ENCODE results near the gene SLC9A4. TPM values are rescaled to one million over a fixed set of nuclear protein-coding genes. Genes with fewer than 3 reads are reported as not detected.

SLC9A4 gene
- total RNA-seq, 1 donor from 2014 or later, result 0.62 TPM

- no peak for TF ChIP-seq CTCF (IDR thresholded peaks at IDR 0.05; ENCODE audit: unreplicated experiment)
- H3K4me3 Mint-ChIP-seq (ENCODE audit: low read depth), result no peak overlapping the region
- peaks cover 3% of the 10 kb centered on the region for H3K4me1 Mint-ChIP-seq (ENCODE audit: low read depth)
- no peak overlapping the region for H3K27ac Mint-ChIP-seq
- peaks cover 7% of the 10 kb centered on the region for H3K9me3 Mint-ChIP-seq (ENCODE audit: low read depth)
- no peaks in the 10 kb centered on the region for H3K36me3 Mint-ChIP-seq (ENCODE audit: insufficient read depth)
- no peaks in the 10 kb centered on the region for H3K27me3 Mint-ChIP-seq
- DNase-seq (ENCODE audit: low spot score, unreplicated experiment), result no peak
These were observed 2.9 kb upstream of the SLC9A4 start for GRCh38 chr2:102470168-102470567.

GRCh38 chr2:102473631-102474030 is 605 bp downstream of the SLC9A4 start:
- no peak for TF ChIP-seq CTCF (IDR thresholded peaks at IDR 0.05; ENCODE audit: unreplicated experiment)
- no peaks in the 10 kb centered on the region for H3K36me3 Mint-ChIP-seq (ENCODE audit: insufficient read depth)
- H3K4me1 Mint-ChIP-seq (ENCODE audit: low read depth), result peaks cover 3% of the 10 kb centered on the region
- H3K9me3 Mint-ChIP-seq (ENCODE audit: low read depth), result peaks cover 7% of the 10 kb centered on the region
- no peak for DNase-seq (ENCODE audit: low spot score, unreplicated experiment)
- H3K27ac Mint-ChIP-seq, result no peak overlapping the region
- H3K27me3 Mint-ChIP-seq, result peaks cover 8% of the 10 kb centered on the region
- no peak overlapping the region for H3K4me3 Mint-ChIP-seq (ENCODE audit: low read depth)

GRCh38 chr2:102474785-102475184 is 1.8 kb downstream of the SLC9A4 start:
- Mint-ChIP-seq H3K4me1 (ENCODE audit: low read depth) (peaks cover 3% of the 10 kb centered on the region), H3K27ac (no peak overlapping the region), H3K36me3 (ENCODE audit: insufficient read depth) (no peaks in the 10 kb centered on the region), H3K9me3 (ENCODE audit: low read depth) (peaks cover 4% of the 10 kb centered on the region), H3K27me3 (peaks cover 8% of the 10 kb centered on the region), H3K4me3 (ENCODE audit: low read depth) (no peak overlapping the region)
- no peak for DNase-seq (ENCODE audit: low spot score, unreplicated experiment)
- no peak for TF ChIP-seq CTCF (IDR thresholded peaks at IDR 0.05; ENCODE audit: unreplicated experiment)

GRCh38 chr2:102478686-102479470 is 5.9 kb downstream of the SLC9A4 start:
- no peaks in the 10 kb centered on the region for H3K4me1 Mint-ChIP-seq (ENCODE audit: low read depth)
- no peak overlapping the region for H3K4me3 Mint-ChIP-seq (ENCODE audit: low read depth)
- no peaks in the 10 kb centered on the region for H3K9me3 Mint-ChIP-seq (ENCODE audit: low read depth)
- peaks cover 8% of the 10 kb centered on the region for H3K27me3 Mint-ChIP-seq
- no peak overlapping the region for H3K27ac Mint-ChIP-seq
- no peak for DNase-seq (ENCODE audit: low spot score, unreplicated experiment)
- TF ChIP-seq CTCF (IDR thresholded peaks at IDR 0.05; ENCODE audit: unreplicated experiment), result no peak
- no peaks in the 10 kb centered on the region for H3K36me3 Mint-ChIP-seq (ENCODE audit: insufficient read depth)

GRCh38 chr2:102480285-102481195 is 7.5 kb downstream of the SLC9A4 start:
- H3K4me3 Mint-ChIP-seq (ENCODE audit: low read depth), result no peak overlapping the region
- no peaks in the 10 kb centered on the region for H3K9me3 Mint-ChIP-seq (ENCODE audit: low read depth)
- no peak overlapping the region for H3K27ac Mint-ChIP-seq
- no peaks in the 10 kb centered on the region for H3K36me3 Mint-ChIP-seq (ENCODE audit: insufficient read depth)
- no peaks in the 10 kb centered on the region for H3K4me1 Mint-ChIP-seq (ENCODE audit: low read depth)
- DNase-seq (ENCODE audit: low spot score, unreplicated experiment), result no peak
- H3K27me3 Mint-ChIP-seq, result peaks cover 11% of the 10 kb centered on the region
- no peak for TF ChIP-seq CTCF (IDR thresholded peaks at IDR 0.05; ENCODE audit: unreplicated experiment)

Data from progenitor cell of endocrine pancreas (in vitro differentiated cells).